ENCODE results near the gene SRBD1.

SRBD1 gene

DNA sequence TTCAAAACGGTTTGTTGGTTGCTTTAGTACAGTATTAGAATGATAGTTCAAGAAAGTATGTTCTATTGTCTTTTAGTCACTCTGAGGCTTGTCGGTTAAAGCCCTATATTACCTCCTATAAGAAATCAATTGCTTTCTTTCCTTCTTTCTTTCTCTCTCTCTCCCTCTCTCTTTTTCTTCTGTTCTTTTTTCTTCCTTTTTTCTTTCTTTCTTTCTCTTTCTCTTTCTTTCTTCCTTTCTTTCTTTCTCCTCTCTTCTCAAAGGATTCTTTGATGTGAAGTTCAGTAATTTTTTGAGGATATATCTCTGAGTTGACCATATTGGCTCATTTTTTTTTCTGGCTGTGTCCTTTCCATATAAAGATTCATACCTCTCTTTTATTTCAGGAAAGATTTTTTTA, 249.4 kb downstream of the SRBD1 start:
- in situ Hi-C loops (cut with MboI; ENCODE audit: low pct_unique_long_range_greater_than_20kb, low sequenced_read_pairs), result no loop called here
- DNase-seq, result no peak

DNA sequence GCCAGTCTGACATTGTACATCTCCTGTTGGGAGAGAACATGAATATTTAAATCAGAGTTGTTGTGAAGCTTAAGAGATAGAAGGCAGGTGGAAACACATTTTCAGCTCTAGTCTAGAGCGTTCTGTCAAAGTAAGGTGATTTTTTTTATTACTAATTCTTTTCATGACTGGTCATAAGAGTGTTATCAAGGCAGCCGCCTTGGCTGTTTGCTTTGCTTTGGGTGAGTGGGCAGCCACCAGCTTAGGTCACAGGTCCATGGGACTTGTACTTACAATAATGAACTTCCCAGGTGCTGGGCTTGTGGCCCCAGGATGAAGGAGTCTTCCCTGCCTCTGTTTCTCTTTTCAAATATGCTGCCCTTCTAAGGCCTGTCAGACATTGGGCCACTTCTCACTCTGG, 256.3 kb downstream of the SRBD1 start:
- DNase-seq, result no peak
- in situ Hi-C loops (cut with MboI; ENCODE audit: low pct_unique_long_range_greater_than_20kb, low sequenced_read_pairs), result no loop called here

GRCh38 chr2:45353879-45354278, 257.2 kb downstream of the SRBD1 start:
- in situ Hi-C loops (cut with MboI; ENCODE audit: low pct_unique_long_range_greater_than_20kb, low sequenced_read_pairs), result no loop called here
- no peak for DNase-seq

- in situ Hi-C loops (cut with MboI; ENCODE audit: low pct_unique_long_range_greater_than_20kb, low sequenced_read_pairs), result no loop called here
- no peak for DNase-seq
Measured at GRCh38 chr2:45352506-45352905, 258.6 kb downstream of the SRBD1 start.

DNA sequence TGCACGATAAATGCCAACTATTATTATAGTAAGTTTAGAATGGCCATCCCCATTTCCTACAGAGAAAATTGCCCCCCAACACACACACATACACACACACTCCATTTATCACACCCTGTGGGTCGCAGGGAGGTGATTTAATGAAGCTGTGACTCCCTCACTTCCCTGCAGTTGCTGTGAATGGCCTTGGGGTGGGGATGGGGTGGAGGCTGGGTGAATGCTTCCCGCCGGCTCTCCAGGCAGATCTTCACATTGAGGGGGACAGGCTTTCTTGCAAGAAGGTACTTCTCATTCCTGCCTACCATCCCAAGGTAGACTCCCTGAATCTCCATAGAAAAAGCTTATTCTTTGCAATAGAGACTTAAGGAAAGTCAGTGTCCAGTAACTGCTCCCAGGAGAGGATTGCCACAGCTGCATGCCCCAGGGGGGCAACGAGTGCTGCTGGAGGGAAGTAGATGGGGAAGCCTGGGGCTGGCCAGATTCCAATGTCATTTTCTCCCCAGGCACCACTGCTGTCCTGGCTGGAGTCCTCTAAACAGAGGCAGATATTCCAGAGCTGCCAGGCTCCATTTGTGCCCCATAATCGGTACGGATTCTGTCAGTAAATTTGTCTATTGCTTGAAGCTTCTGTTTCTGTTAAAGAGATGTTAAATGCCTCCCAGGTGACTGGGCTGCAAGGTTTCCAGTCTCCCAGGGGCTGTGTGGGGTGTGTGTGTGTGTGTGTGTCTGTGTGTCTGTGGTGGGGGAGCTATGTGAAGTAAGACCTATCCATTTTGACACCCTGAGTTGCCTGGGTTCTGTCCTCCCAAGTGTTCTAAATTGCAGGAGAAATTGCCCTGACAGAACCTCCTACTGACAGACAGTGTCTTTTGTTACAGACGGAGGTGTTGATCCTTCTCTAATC, 265.5 kb downstream of the SRBD1 start:
- in situ Hi-C loops (cut with MboI; ENCODE audit: low pct_unique_long_range_greater_than_20kb, low sequenced_read_pairs), result no loop called here
- no peak for DNase-seq

DNA sequence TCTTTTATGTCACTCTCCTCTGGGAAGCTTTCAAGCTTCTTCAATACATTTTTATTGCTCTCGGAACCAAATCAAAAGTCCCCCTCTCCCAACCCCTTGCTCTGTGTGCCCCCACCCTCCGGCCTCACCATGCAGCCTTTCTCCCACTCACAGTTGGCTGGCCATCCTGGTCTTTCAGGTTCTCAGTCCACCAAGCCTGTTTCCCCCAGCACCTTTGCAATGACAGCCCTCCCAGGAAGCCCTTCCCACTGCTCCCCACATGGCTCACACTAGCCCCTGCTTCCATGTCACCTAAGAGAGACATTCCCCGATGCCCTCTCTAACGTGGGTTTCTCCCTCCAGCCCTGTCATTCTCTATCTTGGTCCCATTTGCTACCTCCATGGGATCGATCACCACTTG, 266.6 kb downstream of the SRBD1 start:
- DNase-seq, result no peak
- in situ Hi-C loops (cut with MboI; ENCODE audit: low pct_unique_long_range_greater_than_20kb, low sequenced_read_pairs), result no loop called here

- DNase-seq, result no peak
- in situ Hi-C loops (cut with MboI; ENCODE audit: low pct_unique_long_range_greater_than_20kb, low sequenced_read_pairs), result no loop called here
Measured at GRCh38 chr2:45344071-45344470, 267.0 kb downstream of the SRBD1 start.

- DNase-seq, result no peak
Measured at GRCh38 chr2:45343251-45344017, 267.6 kb downstream of the SRBD1 start.

GRCh38 chr2:45340318-45340717, 270.7 kb downstream of the SRBD1 start:
- in situ Hi-C loops (cut with MboI; ENCODE audit: low pct_unique_long_range_greater_than_20kb, low sequenced_read_pairs), result no loop called here
- DNase-seq, result no peak

More at GRCh38 chr2:45343251-45344017, 267.6 kb downstream of the SRBD1 start:
- in situ Hi-C loops (cut with MboI; ENCODE audit: low pct_unique_long_range_greater_than_20kb, low sequenced_read_pairs), result no loop called here

DNA sequence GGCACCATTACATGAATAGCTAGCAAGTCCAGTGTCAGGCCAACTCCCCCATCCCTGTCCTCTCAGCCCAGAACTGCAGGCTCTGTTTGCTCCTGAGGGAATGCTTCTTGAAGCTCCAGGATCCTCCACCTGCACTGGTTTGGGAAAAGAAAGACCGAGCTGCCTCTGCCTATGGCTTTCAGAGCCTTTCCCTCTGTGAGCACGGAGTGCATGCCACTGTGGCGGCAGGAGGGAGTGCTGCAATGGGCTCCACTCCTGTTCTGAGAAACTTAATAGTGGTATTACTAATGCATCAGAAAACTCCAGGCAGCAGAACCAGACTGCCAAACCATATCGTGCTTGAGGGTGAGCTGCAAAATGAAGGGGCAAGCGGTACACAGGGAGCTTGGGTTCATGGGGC, 271.8 kb downstream of the SRBD1 start:
- no peak for DNase-seq
- in situ Hi-C loops (cut with MboI; ENCODE audit: low pct_unique_long_range_greater_than_20kb, low sequenced_read_pairs), result no loop called here

Measured in KBM-7 (cell line).